HepG2 (cell line): ENCODE measurements around the gene NAV2. TPM values are rescaled to one million over a fixed set of nuclear protein-coding genes. Genes with fewer than 3 reads are reported as not detected.

ENCODE experiments used
- ATAC-seq: fragments of 200-7000 bp; cut with Tn5 transposase; 3 replicates; pipeline ENCODE4 v1.9.1; 2020; ENCODE audit warnings: mild to moderate bottlenecking, moderate library complexity
- BruUV-seq: library from RNA; stranded (reverse); fragments of 400-500 nt; replicated peaks from 2 replicates; lab custom pipeline; 2021; lab: Mats Ljungman, UMichigan
- CTCF ChIA-PET: fragments of 300-600 bp; formaldehyde crosslinking; extraction: SDS; loops from one replicate; lab custom pipeline; 2021; ENCODE audit warnings: low total read pairs, inconsistent platforms, low intra/inter-chr PET ratio; lab: Yijun Ruan, JAX
- POLR2A ChIA-PET: fragments of 350-600 bp; sonication (Branson Sonifier 250); formaldehyde crosslinking; loops from one replicate; lab custom pipeline; 2020; ENCODE audit warnings: antibody characterized with exemption, inconsistent platforms; lab: Yijun Ruan, JAX
- DNase-seq: peaks from one replicate; pipeline ENCODE4 v3.0.0-alpha.2; 2015; ENCODE audit warnings: low spot score
- FAIRE-seq: peaks from 3 replicates; lab custom pipeline; 2011; peaks lifted over from hg19 to GRCh38; lab: Jason Lieb, UNC
- H2AFZ ChIP-seq: one replicate; pipeline ENCODE4 v1.6.1; 2011; ENCODE audit warnings: low read length, inconsistent platforms
- H3K27ac ChIP-seq: fragments of 300-600 bp; 3 replicates; pipeline ENCODE4 v1.8.0; 2011; ENCODE audit warnings: mixed run types, mild to moderate bottlenecking, mixed read lengths, low read length, inconsistent platforms; ENCODE audit not compliant: insufficient read depth; ENCODE audit errors: extremely low read length
- H3K27me3 ChIP-seq, 2 experiments: fragments of 200-600 bp in 1 of 2; 2 replicates in 1 of 2; 3 replicates in 1 of 2; pipeline versions ENCODE4 v1.6.0 to v1.8.0; 2011; ENCODE audit warnings: low read length in 2 of 2, mild to moderate bottlenecking in 2 of 2, moderate library complexity in 2 of 2, inconsistent platforms in 1 of 2; ENCODE audit not compliant: insufficient read depth in 2 of 2, control insufficient read depth in 1 of 2
- H3K36me3 ChIP-seq, 2 experiments: fragments of 200-600 bp in 1 of 2; replicated peaks in 1 of 2; 2 replicates in 1 of 2; 3 replicates in 1 of 2; pipeline versions ENCODE4 v1.5.1 to v1.8.0; 2011; ENCODE audit warnings: low read length in 2 of 2, inconsistent platforms in 1 of 2; ENCODE audit not compliant: insufficient read depth in 2 of 2, control insufficient read depth in 1 of 2
- H3K4me1 ChIP-seq: 2 replicates; pipeline ENCODE4 v1.5.1; 2012; ENCODE audit warnings: low read length, inconsistent platforms; ENCODE audit not compliant: insufficient read depth
- H3K4me2 ChIP-seq: 2 replicates; pipeline ENCODE4 v1.6.0; 2011; ENCODE audit warnings: low read depth, low read length, inconsistent platforms
- H3K4me3 ChIP-seq, 3 experiments: fragments of 200-600 bp in 1 of 3; sonication (generic), shearing (Covaris generic) in 1 of 3; replicated peaks in 1 of 3; 2 replicates each; pipeline ENCODE4 v1.5.1; 2011 to 2016; ENCODE audit warnings: low read length in 3 of 3, inconsistent platforms in 2 of 3, low read depth in 2 of 3, mild to moderate bottlenecking in 2 of 3, control low read depth in 1 of 3, mixed read lengths in 1 of 3; ENCODE audit not compliant: insufficient read depth in 1 of 3
- H3K79me2 ChIP-seq: one replicate; pipeline ENCODE4 v1.6.1; 2011; ENCODE audit warnings: low read length, inconsistent platforms; ENCODE audit not compliant: insufficient read depth
- H3K9ac ChIP-seq: 2 replicates; pipeline ENCODE4 v1.6.0; 2011; ENCODE audit warnings: mild to moderate bottlenecking, low read depth, low read length, inconsistent platforms; ENCODE audit not compliant: insufficient read depth
- H3K9me3 ChIP-seq: 2 replicates; pipeline ENCODE4 v1.5.1; 2012; ENCODE audit warnings: mild to moderate bottlenecking, low read length
- H4K20me1 ChIP-seq: 2 replicates; pipeline ENCODE4 v1.6.0; 2011; ENCODE audit warnings: inconsistent platforms, mild to moderate bottlenecking, low read length, moderate library complexity; ENCODE audit not compliant: insufficient read depth
- TBX3 ChIP-seq: fragments of 450-650 bp; IDR thresholded peaks from 2 replicates; pipeline ENCODE4 v1.6.1; 2017; ENCODE audit warnings: antibody characterized with exemption, mild to moderate bottlenecking, inconsistent platforms, borderline replicate concordance
- ZBTB38 ChIP-seq: sonication (generic); formaldehyde crosslinking; IDR thresholded peaks from 2 replicates; pipeline ENCODE4 v1.5.1; 2020; ENCODE audit warnings: mild to moderate bottlenecking, missing genetic modification reagents
- ZFP82 ChIP-seq: sonication (generic); formaldehyde crosslinking; IDR thresholded peaks from 2 replicates; pipeline ENCODE4 v1.5.1; 2020; ENCODE audit warnings: mild to moderate bottlenecking, missing genetic modification reagents, borderline replicate concordance
- WGBS: methylation state at CpG from one replicate; pipeline ENCODE4 v1.1.6; 2017; ENCODE audit warnings: low lambda C conversion rate; 5-methylcytosine and 5-hydroxymethylcytosine counted together
- in situ Hi-C: cut with HindIII; loops from 2 replicates; pipeline ENCODE4 v1.10.0; 2017; ENCODE audit warnings: low pct_unique_long_range_greater_than_20kb; ENCODE audit not compliant: extremely low pct_ligation_motif_present
- intact Hi-C: fragments of 100-400 bp; cut with micrococcal nuclease; formaldehyde crosslinking; loops from one replicate; pipeline ENCODE4 v1.10.0; 2022; ENCODE audit not compliant: unreplicated experiment
- polyA plus RNA-seq, 8 experiments: library from polyadenylated mRNA; depleted of rRNA in 3 of 8; stranded (reverse) in 7 of 8; unstranded in 1 of 8; fragments of >200 nt; fragmentation: Illumina TruSeq in 4 of 8; extraction: Trizol in 4 of 8; gene quantifications; 2 replicates each; pipeline versions ENCODE4 v1.2.1 to v1.2.3, GENCODE V29; 2011 to 2016; ENCODE audit warnings: low read depth in 4 of 8, missing spikeins in 1 of 8, mixed read lengths in 1 of 8; ENCODE audit not compliant: insufficient read depth in 1 of 8
- total RNA-seq, 5 experiments: library from RNA; depleted of rRNA; stranded (reverse); fragments of >200 nt; fragmentation: Illumina TruSeq; extraction: Trizol; gene quantifications; 2 replicates each; pipeline ENCODE4 v1.2.3, GENCODE V29; 2016; ENCODE audit warnings: low read depth in 1 of 5
- TF ChIP-seq, protein P1 (sequence below): sonication (generic); formaldehyde crosslinking; IDR thresholded peaks from 2 replicates; pipeline ENCODE4 v1.5.0; 2020; ENCODE audit warnings: mild to moderate bottlenecking, missing genetic modification reagents, moderate library complexity
- TF ChIP-seq, protein P2 (sequence below): IDR thresholded peaks from 2 replicates; pipeline ENCODE4 v1.6.1; 2012; ENCODE audit warnings: inconsistent platforms
- TF ChIP-seq, protein P3 (sequence below): sonication (generic); IDR thresholded peaks from 2 replicates; pipeline ENCODE4 v1.6.1; 2016; ENCODE audit warnings: low read depth, borderline replicate concordance

NAV2 gene
- total and polyA plus RNA-seq, 2 of the 13 experiments (the other 11 are each of a cell fraction or from before 2014, with no cell fraction given) = 9.3 to 34.6 TPM

DNA sequence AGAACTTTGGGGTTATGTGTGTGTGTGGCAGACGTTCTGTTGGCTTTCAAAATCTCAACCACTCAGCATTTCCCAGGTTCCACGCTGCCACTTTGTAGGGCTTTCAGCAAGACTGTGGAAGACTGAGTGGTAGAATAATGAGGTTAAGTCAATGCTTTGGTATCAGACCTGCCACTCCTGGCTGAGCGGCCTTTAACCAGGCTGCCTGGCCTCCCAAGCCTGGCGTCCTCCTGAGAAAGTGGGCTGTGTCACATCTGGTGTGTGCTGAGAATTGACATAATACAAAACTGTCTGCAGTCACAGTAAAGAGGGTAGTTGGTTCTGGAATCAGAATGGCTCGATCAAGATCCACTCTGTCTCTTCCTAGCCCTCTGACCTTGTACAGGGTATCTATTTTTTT, 321.2 kb downstream of the NAV2 start (continued):
- TF ChIP-seq, protein P1, sequence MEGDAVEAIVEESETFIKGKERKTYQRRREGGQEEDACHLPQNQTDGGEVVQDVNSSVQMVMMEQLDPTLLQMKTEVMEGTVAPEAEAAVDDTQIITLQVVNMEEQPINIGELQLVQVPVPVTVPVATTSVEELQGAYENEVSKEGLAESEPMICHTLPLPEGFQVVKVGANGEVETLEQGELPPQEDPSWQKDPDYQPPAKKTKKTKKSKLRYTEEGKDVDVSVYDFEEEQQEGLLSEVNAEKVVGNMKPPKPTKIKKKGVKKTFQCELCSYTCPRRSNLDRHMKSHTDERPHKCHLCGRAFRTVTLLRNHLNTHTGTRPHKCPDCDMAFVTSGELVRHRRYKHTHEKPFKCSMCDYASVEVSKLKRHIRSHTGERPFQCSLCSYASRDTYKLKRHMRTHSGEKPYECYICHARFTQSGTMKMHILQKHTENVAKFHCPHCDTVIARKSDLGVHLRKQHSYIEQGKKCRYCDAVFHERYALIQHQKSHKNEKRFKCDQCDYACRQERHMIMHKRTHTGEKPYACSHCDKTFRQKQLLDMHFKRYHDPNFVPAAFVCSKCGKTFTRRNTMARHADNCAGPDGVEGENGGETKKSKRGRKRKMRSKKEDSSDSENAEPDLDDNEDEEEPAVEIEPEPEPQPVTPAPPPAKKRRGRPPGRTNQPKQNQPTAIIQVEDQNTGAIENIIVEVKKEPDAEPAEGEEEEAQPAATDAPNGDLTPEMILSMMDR (CRISPR knock-in tag) = no peak

DNA sequence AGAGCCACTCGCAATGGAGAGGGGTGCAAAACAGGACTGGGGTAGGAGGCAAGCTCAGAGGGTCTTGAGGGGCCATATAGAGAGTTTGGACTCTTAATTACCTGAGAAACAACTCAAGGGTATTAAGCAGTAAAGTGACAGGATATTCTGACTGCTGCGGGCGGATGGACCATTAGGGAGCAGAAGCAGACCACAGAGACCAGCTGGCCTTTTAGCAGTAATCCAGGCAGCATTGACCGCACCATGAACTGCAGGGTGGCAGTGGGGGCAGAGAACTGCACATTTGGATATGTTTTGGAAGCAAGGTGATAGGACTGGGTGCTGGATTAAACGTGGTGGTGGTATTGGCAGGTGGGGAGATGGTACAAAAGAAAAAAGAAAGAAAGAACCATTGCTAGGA, 322.3 kb downstream of the NAV2 start:
- POLR2A ChIA-PET = interaction anchor here (0.7 to 4.3 kb wide), 18 partner anchors 10 to 123 kb away, joined by 3 to 65 read pairs (median 6); no protein-coding TSS in a partner anchor
- H3K9ac ChIP-seq = no peak overlapping the region
- TF ChIP-seq, protein P2, sequence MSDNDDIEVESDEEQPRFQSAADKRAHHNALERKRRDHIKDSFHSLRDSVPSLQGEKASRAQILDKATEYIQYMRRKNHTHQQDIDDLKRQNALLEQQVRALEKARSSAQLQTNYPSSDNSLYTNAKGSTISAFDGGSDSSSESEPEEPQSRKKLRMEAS = 0 out of 2 replicates have a peak, but pooled peaks have one; percentile 10
- no peak for TF ChIP-seq TBX3
- TF ChIP-seq ZFP82 = no peak
- 0 out of 2 replicates have a peak, but pooled peaks have one; percentile 6 for TF ChIP-seq ZBTB38 (CRISPR knock-in tag)
- TF ChIP-seq, protein P3, sequence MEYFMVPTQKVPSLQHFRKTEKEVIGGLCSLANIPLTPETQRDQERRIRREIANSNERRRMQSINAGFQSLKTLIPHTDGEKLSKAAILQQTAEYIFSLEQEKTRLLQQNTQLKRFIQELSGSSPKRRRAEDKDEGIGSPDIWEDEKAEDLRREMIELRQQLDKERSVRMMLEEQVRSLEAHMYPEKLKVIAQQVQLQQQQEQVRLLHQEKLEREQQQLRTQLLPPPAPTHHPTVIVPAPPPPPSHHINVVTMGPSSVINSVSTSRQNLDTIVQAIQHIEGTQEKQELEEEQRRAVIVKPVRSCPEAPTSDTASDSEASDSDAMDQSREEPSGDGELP = 0 out of 2 replicates have a peak, but pooled peaks have one; percentile 19
- TF ChIP-seq, all 625 proteins: peak for 3
- DNase-seq (no peak), ATAC-seq (no peak; the same call in 2 of the 3 replicates), FAIRE-seq (no peak)
- Histone ChIP-seq H2AFZ (no peak overlapping the region), H4K20me1 (no peaks in the 10 kb centered on the region), H3K4me1 (peaks cover 83% of the 10 kb centered on the region), H3K79me2 (peaks cover 66% of the 10 kb centered on the region), H3K27me3 (no peaks in the 10 kb centered on the region), H3K36me3 (peaks cover 15 to 34% of the 10 kb centered on the region in 2 experiments), H3K4me3 (peak overlapping the region in 2 of 3 experiments; percentile 10 to 53; a peak in 3 of 6 replicates), H3K9me3 (no peaks in the 10 kb centered on the region), H3K4me2 (peak overlapping the region; percentile 68), H3K27ac (peak overlapping the region; percentile 63)
- intact Hi-C loops (loop anchor here (1.0 to 5.0 kb wide), 4 partner anchors 13 to 77 kb away; no protein-coding TSS in a partner anchor), in situ Hi-C loops (no loop called here)
- 68% methylated on average over 5 of the region's 5 CpGs for WGBS
- no TSS peak for BruUV-seq
- CTCF ChIA-PET = no interaction called here
